ENCODE data around the gene FAM229A.

GRCh38 chr1:32390904-32391870 is 28.9 kb upstream of the FAM229A start:
- TF ChIP-seq POLR2A (IDR thresholded peaks at IDR 0.05; ENCODE audit: low read depth, low read length) (no peak), TAF1 (IDR thresholded peaks at IDR 0.05; ENCODE audit: borderline replicate concordance, low read depth, low read length) (no peak)

Measured in GM12892 (cell line).